Ammon's horn (tissue), 1 donor: ENCODE results near the gene CEPT1.

ENCODE experiments used
- DNase-seq: peaks from one replicate; pipeline ENCODE4 v3.0.0-alpha.2; 2016; ENCODE audit warnings: low spot score

Gene CEPT1

DNA sequence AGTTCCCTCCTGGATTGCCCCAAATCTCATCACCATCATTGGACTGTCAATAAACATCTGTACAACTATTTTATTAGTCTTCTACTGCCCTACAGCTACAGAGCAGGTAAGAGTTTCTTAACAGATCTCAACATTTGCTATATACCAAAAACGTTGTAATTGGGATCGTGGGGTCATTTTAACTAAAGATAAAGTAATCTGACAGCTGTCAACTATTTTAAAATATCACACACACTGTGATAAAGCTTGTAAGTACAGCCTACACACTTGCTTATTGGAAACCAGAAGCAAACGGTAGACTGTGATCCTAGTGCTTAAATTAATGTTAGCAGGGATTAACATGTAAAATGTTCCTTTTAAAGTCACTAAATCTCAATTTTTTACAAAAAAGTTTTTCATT is 7.9 kb downstream of the CEPT1 start:
- no peak for DNase-seq

DNA sequence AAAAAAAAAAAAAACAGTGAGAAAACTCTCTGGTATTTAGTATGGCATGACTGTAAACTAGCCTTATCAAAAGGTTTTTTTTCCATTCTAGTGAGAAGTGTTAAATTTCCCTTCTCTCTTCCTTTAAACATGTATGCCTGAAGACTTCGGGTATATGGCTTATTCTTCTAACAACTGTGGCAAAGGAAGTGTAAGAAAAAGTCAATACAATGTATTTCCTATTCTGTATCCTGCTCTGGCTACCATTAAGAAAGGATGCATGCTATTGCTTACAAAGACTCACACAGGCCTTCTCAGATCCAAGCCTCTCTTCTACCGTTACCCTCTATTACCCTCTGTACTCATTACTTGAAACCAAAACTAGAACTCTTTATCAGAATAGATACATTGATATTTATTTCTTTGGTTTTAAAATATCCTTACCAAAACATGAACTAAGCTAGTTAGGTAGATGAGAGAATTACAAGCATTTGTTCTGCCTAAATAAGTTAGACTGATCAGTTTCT is 8.4 kb downstream of the CEPT1 start:
- no peak for DNase-seq

GRCh38 chr1:111151838-111152237 is 11.8 kb downstream of the CEPT1 start:
- no peak for DNase-seq

DNA sequence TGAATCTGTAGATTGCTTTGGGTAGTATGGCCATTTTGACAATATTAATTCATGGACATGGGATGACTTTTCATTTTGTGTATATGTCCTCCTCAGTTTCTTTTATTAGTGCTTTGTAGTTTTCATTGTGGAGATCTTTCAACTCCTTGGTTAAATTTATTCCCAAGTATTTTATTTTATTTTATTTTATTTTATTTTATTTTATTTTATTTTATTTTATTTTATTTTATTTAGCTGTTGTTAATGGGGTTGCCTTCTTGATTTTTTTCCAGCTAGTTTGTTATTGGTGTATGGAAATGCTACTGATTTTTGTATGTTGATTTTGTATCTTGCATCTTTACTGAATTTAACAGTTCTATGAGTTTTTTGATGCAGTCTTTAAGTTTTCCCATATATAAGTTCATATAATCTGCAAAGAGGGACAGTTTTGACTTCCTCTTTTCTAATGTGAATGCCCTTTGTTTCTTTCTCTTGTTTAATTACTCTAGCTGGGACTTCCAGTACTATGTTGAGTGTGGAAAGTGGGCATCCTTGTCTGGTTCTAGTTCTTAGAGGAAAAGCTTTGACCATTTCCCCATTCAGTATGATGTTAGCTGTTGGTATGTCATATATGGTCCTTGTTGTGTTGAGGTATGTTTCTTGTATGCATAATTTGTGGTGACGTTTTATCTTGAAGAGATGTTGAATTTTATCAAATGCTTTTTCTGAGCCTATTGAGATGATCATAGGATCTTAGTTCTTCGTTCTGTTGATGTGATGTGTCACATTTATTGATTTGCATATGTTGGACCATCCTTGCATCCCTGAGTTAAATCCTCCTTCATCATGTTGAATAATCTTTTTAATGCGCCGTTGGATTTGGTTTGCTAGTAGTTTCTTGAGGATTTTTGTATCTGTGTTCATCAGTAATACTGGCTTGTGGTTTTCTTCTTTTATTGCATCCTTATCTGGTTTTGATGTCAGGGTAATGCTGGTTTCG is 14.3 kb downstream of the CEPT1 start:
- DNase-seq = no peak

DNA sequence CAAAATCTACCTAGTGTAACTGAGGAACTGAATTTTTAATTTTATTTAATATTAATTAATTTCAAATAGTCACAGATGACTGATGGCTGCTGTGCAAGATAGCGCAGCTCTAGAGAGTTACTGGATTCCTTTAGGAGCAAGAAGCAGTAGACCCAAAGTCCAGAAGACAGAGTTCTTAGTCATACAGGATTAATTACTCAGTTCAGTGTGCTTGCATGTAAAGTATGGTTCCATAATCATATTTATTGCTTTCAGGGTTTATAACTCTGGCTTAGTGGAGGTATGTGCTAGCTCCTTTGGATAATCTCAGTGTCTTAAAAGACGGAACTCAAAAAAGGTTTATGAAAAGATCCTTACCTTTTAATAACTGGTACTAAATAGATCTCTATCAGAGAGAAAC is 17.4 kb downstream of the CEPT1 start:
- no peak for DNase-seq

- DNase-seq = no peak
These were observed 21.9 kb downstream of the CEPT1 start for GRCh38 chr1:111161843-111162487.

GRCh38 chr1:111162488-111162880 is 22.5 kb downstream of the CEPT1 start:
- peak; percentile 2 for DNase-seq

GRCh38 chr1:111163363-111163762 is 23.3 kb downstream of the CEPT1 start:
- no peak for DNase-seq

DNA sequence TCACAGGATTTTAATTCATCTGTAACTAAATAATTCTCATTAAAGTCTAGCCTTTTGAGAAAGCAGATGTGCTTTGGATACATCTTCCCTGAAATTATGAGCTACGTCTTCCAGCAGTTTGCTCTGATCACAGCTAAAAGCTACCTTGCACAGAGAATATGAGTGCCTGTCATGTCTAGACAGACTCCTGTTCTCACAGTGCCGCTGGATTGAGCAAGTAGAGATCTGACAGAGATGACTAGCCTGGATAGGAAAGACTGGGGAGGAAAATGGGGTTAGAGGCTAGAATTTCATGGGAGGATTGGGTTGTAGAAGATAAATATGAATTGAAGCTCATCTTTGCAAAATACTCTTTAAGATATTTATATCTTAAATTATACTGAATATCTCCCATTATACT is 24.1 kb downstream of the CEPT1 start:
- no peak for DNase-seq

GRCh38 chr1:111172463-111172862 is 32.4 kb downstream of the CEPT1 start:
- DNase-seq = no peak

DNA sequence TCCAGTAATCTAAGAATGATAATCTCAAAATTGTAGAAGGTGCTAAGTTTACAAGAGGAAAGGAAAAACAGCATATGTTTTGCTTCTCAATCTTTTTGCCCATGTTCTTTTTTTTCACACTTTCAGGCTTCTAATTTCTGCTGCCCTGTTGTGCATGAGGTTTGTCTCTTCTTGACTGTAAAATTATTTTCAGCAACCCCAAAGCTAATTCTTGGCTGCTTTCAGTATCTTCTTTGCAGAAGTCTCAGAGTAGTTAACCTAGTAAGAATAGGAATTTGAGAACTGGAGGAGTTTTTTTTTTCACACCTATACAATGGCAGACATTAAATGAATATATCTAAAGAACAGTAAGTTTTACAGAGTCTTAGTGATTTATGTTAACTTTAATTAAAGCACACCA is 34.0 kb downstream of the CEPT1 start:
- DNase-seq = no peak

GRCh38 chr1:111175349-111175748 is 35.3 kb downstream of the CEPT1 start:
- no peak for DNase-seq

DNA sequence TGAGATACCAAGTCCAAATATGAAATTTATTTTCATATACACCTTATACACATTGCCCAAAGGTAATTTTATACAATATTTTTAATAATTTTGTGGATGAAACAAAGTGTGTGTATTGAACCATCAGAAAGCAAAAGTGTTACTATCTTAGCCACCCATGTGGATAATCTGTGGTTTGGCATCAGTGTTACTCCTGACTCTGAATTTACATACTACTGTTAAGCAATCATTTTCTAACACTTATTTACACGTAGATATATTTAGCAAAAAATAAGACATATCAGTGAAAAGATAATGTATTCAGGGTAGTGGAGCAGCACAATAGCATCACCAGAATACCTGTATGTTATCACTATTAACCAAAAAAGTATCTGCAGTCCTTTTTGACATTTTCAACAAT is 36.7 kb downstream of the CEPT1 start:
- no peak for DNase-seq

GRCh38 chr1:111179968-111180533 is 40.0 kb downstream of the CEPT1 start:
- no peak for DNase-seq

- DNase-seq = no peak
These were observed 42.0 kb downstream of the CEPT1 start for GRCh38 chr1:111182052-111182451.

DNA sequence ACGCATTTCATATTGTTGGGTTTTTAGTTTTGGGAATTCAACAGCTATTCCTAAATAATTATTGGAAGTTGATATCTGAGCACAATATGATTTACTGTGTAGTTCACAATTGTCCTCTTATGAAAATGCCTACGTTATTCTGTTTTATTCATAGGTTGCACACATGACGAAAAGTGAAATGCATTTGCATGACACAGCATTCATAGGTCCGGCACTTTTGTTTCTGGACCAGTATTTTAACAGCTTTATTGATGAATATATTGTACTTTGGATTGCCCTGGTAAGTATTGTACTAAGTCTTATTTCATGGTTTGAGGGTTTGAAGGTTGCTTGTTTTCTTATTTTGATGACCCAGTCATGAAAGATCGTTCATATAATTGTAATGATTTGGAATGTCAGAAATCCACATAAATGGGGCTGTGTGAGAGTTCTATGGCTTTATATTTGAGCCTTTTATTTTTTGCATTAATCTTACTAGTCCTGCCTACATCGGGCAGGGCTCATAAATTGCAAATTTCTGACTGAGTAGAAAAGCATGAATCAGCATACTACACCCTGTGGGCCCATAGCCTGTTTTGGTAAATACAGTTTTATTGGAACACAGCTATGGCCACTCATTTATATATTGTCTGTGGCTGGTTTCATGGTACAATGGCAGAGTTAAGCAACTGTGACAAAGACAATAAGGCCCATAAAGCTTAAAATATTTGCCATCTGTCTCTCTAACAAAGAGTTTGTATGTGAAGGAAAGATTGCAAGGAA is 43.5 kb downstream of the CEPT1 start:
- no peak for DNase-seq

DNA sequence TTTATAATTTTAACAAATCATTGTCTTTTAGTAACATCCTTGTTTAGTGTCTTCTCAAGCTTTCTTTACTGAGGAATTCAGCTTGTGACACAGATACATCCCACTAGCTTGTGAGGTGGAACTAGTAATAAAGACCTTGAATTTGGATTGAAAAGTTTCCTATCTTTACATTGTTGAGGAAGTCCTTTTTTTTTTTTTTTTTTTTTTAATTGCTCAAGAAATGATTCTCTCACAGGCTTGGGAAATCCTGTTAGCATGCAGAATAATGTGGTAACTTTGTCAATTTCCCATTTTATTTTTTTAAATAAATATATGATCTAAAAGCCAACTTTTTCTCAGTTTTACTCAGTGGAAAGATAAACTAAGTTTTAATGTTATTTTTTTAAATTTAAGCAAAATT is 44.6 kb downstream of the CEPT1 start:
- DNase-seq = no peak

DNA sequence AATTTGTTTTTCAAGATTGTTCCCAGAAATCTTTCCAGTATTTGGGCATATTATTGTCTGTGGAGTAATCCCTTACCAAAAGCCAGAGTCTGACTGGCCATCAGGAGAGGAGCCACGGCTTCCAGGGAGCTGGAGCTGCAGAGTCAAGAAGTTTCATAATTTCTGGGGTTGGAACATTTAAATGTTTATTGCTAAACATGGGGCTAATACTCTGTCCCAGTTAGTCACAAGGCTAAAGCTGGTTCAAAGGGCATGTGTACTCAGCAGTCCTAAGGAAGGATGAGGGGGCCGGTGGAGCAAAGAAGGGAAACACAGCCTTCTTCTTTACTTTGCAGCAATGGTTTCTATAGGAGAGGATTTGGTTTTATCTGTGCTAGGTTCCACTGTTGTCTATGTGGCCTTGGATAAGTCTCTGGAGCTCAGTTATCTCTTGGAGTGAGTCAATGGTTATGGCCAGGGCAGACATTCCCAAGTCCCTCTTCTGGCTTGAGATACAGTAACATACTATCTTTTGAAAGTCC is 51.0 kb downstream of the CEPT1 start:
- DNase-seq = no peak

DNA sequence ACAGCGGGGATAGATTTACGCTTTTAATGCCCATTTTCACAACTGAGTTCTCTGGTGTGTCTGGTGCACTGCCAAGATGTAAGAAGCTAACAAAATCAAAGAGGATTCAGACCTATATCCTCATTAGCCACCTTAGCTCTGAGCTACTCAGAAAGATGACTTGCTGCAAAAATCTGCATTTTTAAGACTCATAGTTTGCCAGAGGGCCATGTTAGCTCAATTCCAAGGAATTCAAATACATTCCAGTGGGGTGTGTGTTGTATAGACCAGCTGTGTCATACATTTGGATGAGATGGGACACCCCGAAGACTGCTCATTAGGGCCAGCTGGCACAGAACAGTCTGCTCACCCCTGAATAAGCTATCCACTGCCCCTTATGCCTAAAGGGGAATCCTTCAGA is 51.5 kb downstream of the CEPT1 start:
- DNase-seq = no peak

DNA sequence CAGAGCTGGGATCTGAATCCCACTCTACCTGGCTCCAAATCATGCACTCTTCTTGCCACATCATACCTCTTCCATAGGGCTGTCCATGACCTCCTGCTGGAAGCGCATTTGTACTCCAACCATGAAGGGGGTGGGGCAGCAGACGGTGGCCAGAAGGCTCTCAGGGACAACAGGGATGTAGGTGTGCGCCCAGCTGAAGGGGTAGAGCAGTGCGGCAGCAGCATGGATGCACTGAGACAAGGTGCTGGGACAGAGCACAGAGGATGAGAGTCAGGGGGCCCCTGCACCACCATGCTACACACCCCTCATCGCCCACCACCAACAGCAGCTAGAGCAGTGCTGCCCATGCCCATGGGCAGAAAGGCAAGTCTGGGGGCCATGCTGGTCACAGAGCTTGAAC is 52.1 kb downstream of the CEPT1 start:
- no peak for DNase-seq

GRCh38 chr1:111192658-111193519 is 52.9 kb downstream of the CEPT1 start:
- DNase-seq = peak; percentile 50
